SJSA1 (cell line): ENCODE results near the gene NELL1. TPM values are rescaled to one million over a fixed set of nuclear protein-coding genes. Genes with fewer than 3 reads are reported as not detected.

ENCODE experiments used
- DNase-seq, 2 experiments: peaks; one replicate each; pipeline ENCODE4 v3.0.0-alpha.2; 2015 to 2020; ENCODE audit warnings: low spot score in 2 of 2, low read depth in 1 of 2
- H3K27ac ChIP-seq: fragments of 250-450 bp; sonication (Bioruptor Pico); 2 replicates; pipeline ENCODE4 v1.5.1; 2020; ENCODE audit warnings: mild to moderate bottlenecking, moderate library complexity
- H3K27me3 ChIP-seq: fragments of 250-450 bp; sonication (Bioruptor Pico); replicated peaks from 2 replicates; pipeline ENCODE4 v1.5.1; 2020; ENCODE audit warnings: mild to moderate bottlenecking, moderate library complexity
- H3K36me3 ChIP-seq: fragments of 250-450 bp; sonication (Bioruptor Pico); 2 replicates; pipeline ENCODE4 v1.5.1; 2020; ENCODE audit warnings: mild to moderate bottlenecking
- H3K4me1 ChIP-seq: fragments of 250-450 bp; sonication (Bioruptor Pico); replicated peaks from 2 replicates; pipeline ENCODE4 v1.6.1; 2021; ENCODE audit warnings: mild to moderate bottlenecking
- H3K4me3 ChIP-seq: fragments of 250-450 bp; sonication (Bioruptor Pico); 2 replicates; pipeline ENCODE4 v1.5.1; 2020; ENCODE audit warnings: mild to moderate bottlenecking
- H3K9me3 ChIP-seq: fragments of 250-450 bp; sonication (Bioruptor Pico); replicated peaks from 2 replicates; pipeline ENCODE4 v1.5.1; 2020; ENCODE audit warnings: mild to moderate bottlenecking
- total RNA-seq: library from RNA; depleted of rRNA; stranded (reverse); fragments of >200 nt; shearing (Covaris generic); gene quantifications from 2 replicates; pipeline ENCODE4 v1.2.3, GENCODE V29; 2014

The NELL1 gene
- total RNA-seq, 1 experiment from 2014 or later: not detected

GRCh38 chr11:21390430-21390829, 721.0 kb downstream of the NELL1 start:
- Histone ChIP-seq H3K36me3 (no peaks in the 10 kb centered on the region), H3K4me3 (no peak overlapping the region), H3K9me3 (no peaks in the 10 kb centered on the region; the same call in 1 of the 2 replicates), H3K27me3 (no peaks in the 10 kb centered on the region), H3K27ac (no peak overlapping the region), H3K4me1 (no peaks in the 10 kb centered on the region)
- DNase-seq: no peak

GRCh38 chr11:21396342-21397008, 727.1 kb downstream of the NELL1 start:
- Histone ChIP-seq H3K4me3 (no peak overlapping the region), H3K4me1 (no peaks in the 10 kb centered on the region), H3K27me3 (no peaks in the 10 kb centered on the region), H3K36me3 (no peaks in the 10 kb centered on the region), H3K27ac (no peak overlapping the region), H3K9me3 (peaks cover 2% of the 10 kb centered on the region; the same call in 1 of the 2 replicates)
- no peak for DNase-seq

- no peaks in the 10 kb centered on the region for H3K36me3 ChIP-seq
- H3K9me3 ChIP-seq: peaks cover 3% of the 10 kb centered on the region; the same call in 1 of the 2 replicates
- DNase-seq: no peak
- H3K27me3 ChIP-seq: no peaks in the 10 kb centered on the region
- H3K4me3 ChIP-seq: no peak overlapping the region
- H3K4me1 ChIP-seq: no peaks in the 10 kb centered on the region
- no peak overlapping the region for H3K27ac ChIP-seq
Observed at GRCh38 chr11:21398195-21398594, 728.8 kb downstream of the NELL1 start.

GRCh38 chr11:21401496-21401895, 732.1 kb downstream of the NELL1 start:
- DNase-seq: no peak
- H3K36me3 ChIP-seq: no peaks in the 10 kb centered on the region
- no peak overlapping the region for H3K27ac ChIP-seq
- no peaks in the 10 kb centered on the region for H3K27me3 ChIP-seq
- H3K4me1 ChIP-seq: no peaks in the 10 kb centered on the region
- H3K9me3 ChIP-seq: peaks cover 3% of the 10 kb centered on the region; the same call in 1 of the 2 replicates
- no peak overlapping the region for H3K4me3 ChIP-seq

- no peak for DNase-seq
- no peak overlapping the region for H3K4me3 ChIP-seq
Observed at GRCh38 chr11:21402274-21402673, 732.9 kb downstream of the NELL1 start.

GRCh38 chr11:21403069-21403468, 733.7 kb downstream of the NELL1 start:
- Histone ChIP-seq H3K9me3 (peaks cover 3% of the 10 kb centered on the region; the same call in 1 of the 2 replicates), H3K4me3 (no peak overlapping the region), H3K27me3 (no peaks in the 10 kb centered on the region), H3K27ac (no peak overlapping the region), H3K36me3 (no peaks in the 10 kb centered on the region), H3K4me1 (no peaks in the 10 kb centered on the region)
- no peak for DNase-seq

More at GRCh38 chr11:21402274-21402673, 732.9 kb downstream of the NELL1 start:
- H3K27ac ChIP-seq: no peak overlapping the region
- H3K36me3 ChIP-seq: no peaks in the 10 kb centered on the region
- no peaks in the 10 kb centered on the region for H3K4me1 ChIP-seq
- H3K9me3 ChIP-seq: peaks cover 3% of the 10 kb centered on the region; the same call in 1 of the 2 replicates
- no peaks in the 10 kb centered on the region for H3K27me3 ChIP-seq

- Histone ChIP-seq H3K4me3 (no peak overlapping the region), H3K27ac (no peak overlapping the region), H3K9me3 (peaks cover 3% of the 10 kb centered on the region; the same call in 1 of the 2 replicates), H3K4me1 (no peaks in the 10 kb centered on the region), H3K27me3 (no peaks in the 10 kb centered on the region), H3K36me3 (no peaks in the 10 kb centered on the region)
- DNase-seq: no peak
Observed at GRCh38 chr11:21405422-21405821, 736.0 kb downstream of the NELL1 start.

- no peak for DNase-seq
- Histone ChIP-seq H3K36me3 (no peaks in the 10 kb centered on the region), H3K9me3 (no peaks in the 10 kb centered on the region; the same call in 1 of the 2 replicates), H3K4me3 (no peak overlapping the region), H3K27ac (no peak overlapping the region), H3K27me3 (no peaks in the 10 kb centered on the region), H3K4me1 (no peaks in the 10 kb centered on the region)
Observed at GRCh38 chr11:21410513-21410912, 741.1 kb downstream of the NELL1 start.

- Histone ChIP-seq H3K27ac (no peak overlapping the region), H3K27me3 (no peaks in the 10 kb centered on the region), H3K4me3 (no peak overlapping the region), H3K36me3 (no peaks in the 10 kb centered on the region), H3K4me1 (no peaks in the 10 kb centered on the region), H3K9me3 (no peaks in the 10 kb centered on the region; the same call in 1 of the 2 replicates)
- no peak for DNase-seq
Observed at GRCh38 chr11:21411104-21411503, 741.7 kb downstream of the NELL1 start.

GRCh38 chr11:21411597-21411996, 742.2 kb downstream of the NELL1 start:
- Histone ChIP-seq H3K4me1 (no peaks in the 10 kb centered on the region), H3K36me3 (no peaks in the 10 kb centered on the region), H3K27ac (no peak overlapping the region), H3K4me3 (no peak overlapping the region), H3K9me3 (no peaks in the 10 kb centered on the region; the same call in 1 of the 2 replicates), H3K27me3 (no peaks in the 10 kb centered on the region)
- DNase-seq: no peak

GRCh38 chr11:21412652-21413383, 743.4 kb downstream of the NELL1 start:
- Histone ChIP-seq H3K9me3 (no peaks in the 10 kb centered on the region; the same call in 1 of the 2 replicates), H3K27ac (no peak overlapping the region)
- DNase-seq: no peak

GRCh38 chr11:21414953-21415352, 745.6 kb downstream of the NELL1 start:
- H3K27me3 ChIP-seq: no peaks in the 10 kb centered on the region
- H3K4me1 ChIP-seq: no peaks in the 10 kb centered on the region
- H3K36me3 ChIP-seq: no peaks in the 10 kb centered on the region
- no peak overlapping the region for H3K4me3 ChIP-seq
- no peaks in the 10 kb centered on the region; the same call in 1 of the 2 replicates for H3K9me3 ChIP-seq
- no peak overlapping the region for H3K27ac ChIP-seq
- DNase-seq: no peak

More at GRCh38 chr11:21412652-21413383, 743.4 kb downstream of the NELL1 start:
- Histone ChIP-seq H3K4me3 (no peak overlapping the region), H3K27me3 (no peaks in the 10 kb centered on the region), H3K4me1 (no peaks in the 10 kb centered on the region), H3K36me3 (no peaks in the 10 kb centered on the region)

GRCh38 chr11:21415606-21416005, 746.2 kb downstream of the NELL1 start:
- no peak for DNase-seq
- Histone ChIP-seq H3K36me3 (no peaks in the 10 kb centered on the region), H3K9me3 (no peaks in the 10 kb centered on the region; the same call in 1 of the 2 replicates), H3K27me3 (no peaks in the 10 kb centered on the region), H3K4me3 (no peak overlapping the region), H3K27ac (no peak overlapping the region), H3K4me1 (no peaks in the 10 kb centered on the region)

- no peak overlapping the region for H3K27ac ChIP-seq
- no peaks in the 10 kb centered on the region for H3K27me3 ChIP-seq
- H3K4me1 ChIP-seq: no peaks in the 10 kb centered on the region
- no peak for DNase-seq
- H3K4me3 ChIP-seq: no peak overlapping the region
- H3K36me3 ChIP-seq: no peaks in the 10 kb centered on the region
- H3K9me3 ChIP-seq: no peaks in the 10 kb centered on the region
Observed at GRCh38 chr11:21421711-21422329, 752.4 kb downstream of the NELL1 start.
